Right renal cortex interstitium (tissue), 3 donors: ENCODE data around the gene CCNL1. TPM values are rescaled to one million over a fixed set of nuclear protein-coding genes. Genes with fewer than 3 reads are reported as not detected.
"Not testable (repeated sequence)": the region's sequence is repeated elsewhere in the genome, so short reads cannot be mapped to it uniquely, and the experiment has no call there.

ENCODE experiments used
- DNase-seq, 3 donors: peaks; one replicate each; pipeline ENCODE4 v3.0.0-alpha.2; 2013; ENCODE audit warnings: low read depth in 3 of 3, low spot score in 2 of 3
- polyA plus RNA-seq, 3 donors: library from polyadenylated mRNA; unstranded; fragments of 120-200 nt; gene quantifications; one replicate each; pipeline ENCODE4 v1.2.1, GENCODE V29; 2013; ENCODE audit not compliant: insufficient read length in 3 of 3

Gene CCNL1
- polyA plus RNA-seq, 3 donors = 150 to 242 (median 174) TPM

- DNase-seq = no peak
These were observed 50.4 kb downstream of the CCNL1 start for GRCh38 chr3:157109267-157110141.

GRCh38 chr3:157107644-157108133, 52.3 kb downstream of the CCNL1 start:
- no peak for DNase-seq

GRCh38 chr3:157107037-157107436, 52.9 kb downstream of the CCNL1 start:
- no peak for DNase-seq

- DNase-seq = no peak
These were observed 54.9 kb downstream of the CCNL1 start for GRCh38 chr3:157104928-157105652.

- DNase-seq = no peak
These were observed 55.4 kb downstream of the CCNL1 start for GRCh38 chr3:157104521-157104920.

GRCh38 chr3:157103860-157104259, 56.1 kb downstream of the CCNL1 start:
- no peak for DNase-seq

GRCh38 chr3:157103280-157103679, 56.7 kb downstream of the CCNL1 start:
- no peak for DNase-seq

- DNase-seq = not testable (repeated sequence)
These were observed 57.4 kb downstream of the CCNL1 start for GRCh38 chr3:157102595-157102994.

- no peak for DNase-seq
These were observed 57.8 kb downstream of the CCNL1 start for GRCh38 chr3:157102098-157102497.

- DNase-seq = no peak
These were observed 58.5 kb downstream of the CCNL1 start for GRCh38 chr3:157101486-157101885.

GRCh38 chr3:157100608-157101396, 59.1 kb downstream of the CCNL1 start:
- DNase-seq = no peak

GRCh38 chr3:157100096-157100477, 59.9 kb downstream of the CCNL1 start:
- no peak for DNase-seq

- no peak for DNase-seq
These were observed 60.4 kb downstream of the CCNL1 start for GRCh38 chr3:157099326-157100095.

- no peak for DNase-seq
These were observed 61.1 kb downstream of the CCNL1 start for GRCh38 chr3:157098823-157099185.

GRCh38 chr3:157098121-157098822, 61.7 kb downstream of the CCNL1 start:
- DNase-seq = no peak
